Measurements from ENCODE around the gene GMDS. TPM values are rescaled to one million over a fixed set of nuclear protein-coding genes. Genes with fewer than 3 reads are reported as not detected.

Gene GMDS
- total RNA-seq, 8 experiments from 2014 or later: 4.5 to 61.7 (median 6.9) TPM

DNA sequence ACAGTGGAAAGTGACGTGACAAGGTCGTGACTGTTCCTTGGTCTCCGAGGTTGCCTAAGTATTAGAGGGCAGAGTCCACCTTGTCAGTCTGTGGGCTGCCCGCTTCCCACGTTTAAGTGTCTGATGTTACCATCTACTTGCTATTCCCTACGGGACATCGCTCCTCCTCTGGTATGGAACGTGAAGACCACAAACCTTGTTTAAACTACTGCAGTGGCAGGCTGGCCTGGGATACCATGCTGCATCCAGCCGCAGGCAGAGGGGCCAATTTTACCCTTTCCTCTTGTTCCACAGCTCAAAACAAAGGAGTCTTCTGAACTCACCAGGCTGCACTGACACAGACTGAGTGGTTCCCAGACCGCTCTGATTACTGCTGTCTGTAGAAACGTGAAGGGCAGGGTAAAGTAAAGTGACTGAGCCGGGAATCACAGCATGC, 359.8 kb downstream of the GMDS start:
- peak overlapping the region in 1 of 2 donors; percentile 9 for H3K27ac ChIP-seq
- no peak overlapping the region for H3K4me3 ChIP-seq
- 19 to 96% (median 49%) methylated on average over 1 to 9 of the region's 12 CpGs for WGBS, 10 experiments
- ATAC-seq (replicated peaks in 6 of 8): peak in 5 of 8 experiments; percentile 75 to 99 (median 92)
- H3K4me1 ChIP-seq (replicated peaks in 1 of 2): peaks cover 9 to 16% of the 10 kb centered on the region in 2 donors
- in situ Hi-C loops (cut with MboI; ENCODE audit: low pct_unique_long_range_greater_than_20kb in 2 of 9, low sequenced_read_pairs in 9 of 9, unreplicated experiment in 9 of 9): no loop called here

DNA sequence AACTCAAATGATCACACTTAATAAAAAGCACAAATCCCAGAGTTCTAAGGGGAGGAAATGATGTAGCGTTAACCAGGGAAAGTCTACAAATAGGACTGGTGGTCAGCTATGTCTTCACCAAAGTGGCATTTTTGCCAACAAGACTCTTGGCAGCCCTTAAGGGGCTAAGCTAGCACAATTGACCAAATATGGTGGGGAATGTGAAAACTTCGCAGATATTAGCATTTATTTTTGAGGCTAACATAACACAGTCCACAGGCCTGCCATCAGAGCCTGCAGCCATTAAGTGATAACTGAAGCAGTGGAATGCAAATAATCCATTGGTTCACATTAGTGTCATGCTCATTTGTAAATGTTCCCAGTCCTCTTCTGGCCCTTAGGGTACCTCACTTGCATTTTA, 361.1 kb downstream of the GMDS start:
- in situ Hi-C loops (cut with MboI; ENCODE audit: low pct_unique_long_range_greater_than_20kb in 2 of 9, low sequenced_read_pairs in 9 of 9, unreplicated experiment in 9 of 9): no loop called here
- peak in 1 of 8 experiments; percentile 85 for ATAC-seq (replicated peaks in 6 of 8)
- 0 to 100% (median 89%) methylated on average over 1 to 2 of the region's 2 CpGs; no CpG with 5 or more reads in 5 of the 10 experiments for WGBS, 10 experiments
- H3K4me3 ChIP-seq: no peak overlapping the region
- H3K4me1 ChIP-seq (replicated peaks in 1 of 2): peaks cover 9 to 16% of the 10 kb centered on the region in 2 donors
- H3K27ac ChIP-seq: no peak overlapping the region

DNA sequence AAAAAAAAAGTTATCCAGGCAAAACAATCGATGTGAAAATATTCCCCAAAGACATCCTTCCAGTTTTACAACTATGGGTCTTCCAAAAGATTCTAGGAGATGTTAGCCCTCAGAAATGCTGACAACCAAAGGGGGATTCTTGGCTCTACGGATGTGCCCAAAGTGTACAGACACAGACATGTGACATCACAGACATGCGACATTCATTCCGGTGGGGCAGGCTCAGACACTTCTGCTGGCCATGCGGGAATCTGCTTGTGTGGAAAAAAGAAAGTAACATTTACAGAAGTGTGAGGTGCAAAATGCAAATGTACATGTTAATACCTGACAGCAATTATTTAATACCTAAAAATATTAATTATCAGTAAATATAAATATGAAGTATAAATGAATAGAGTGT, 367.1 kb downstream of the GMDS start:
- in situ Hi-C loops (cut with MboI; ENCODE audit: low pct_unique_long_range_greater_than_20kb in 2 of 9, low sequenced_read_pairs in 9 of 9, unreplicated experiment in 9 of 9): no loop called here
- ATAC-seq (replicated peaks in 6 of 8): no peak
- Histone ChIP-seq H3K4me1 (replicated peaks in 1 of 2) (peaks cover 3 to 6% of the 10 kb centered on the region in 2 donors), H3K27ac (no peak overlapping the region), H3K4me3 (no peak overlapping the region)
- 80 to 100% (median 100%) methylated on average over 2 to 5 of the region's 5 CpGs; no CpG with 5 or more reads in 1 of the 10 experiments for WGBS, 10 experiments

DNA sequence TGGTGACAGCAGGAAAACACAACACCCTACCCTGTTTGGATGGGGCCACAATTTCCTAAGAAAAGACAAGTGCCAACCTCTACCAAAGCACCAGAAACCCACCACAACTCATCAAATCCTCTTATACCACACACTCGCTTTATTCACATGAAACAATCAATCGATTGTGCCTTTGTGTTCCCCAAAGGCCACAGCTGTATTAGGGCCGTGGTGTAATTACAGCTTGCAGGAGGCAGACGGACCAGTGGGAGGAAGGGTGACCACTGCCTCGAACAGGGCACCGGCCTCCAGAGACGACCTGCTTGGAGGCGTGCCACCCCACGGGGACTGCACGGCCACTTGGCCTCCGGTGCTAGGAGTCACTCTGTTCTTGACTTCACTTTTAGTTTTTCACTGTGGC, 371.6 kb downstream of the GMDS start:
- H3K4me3 ChIP-seq: no peak overlapping the region
- H3K4me1 ChIP-seq (replicated peaks in 1 of 2): peaks cover 26 to 27% of the 10 kb centered on the region in 2 donors
- ATAC-seq (replicated peaks in 6 of 8): no peak
- 66 to 100% (median 96%) methylated on average over 2 to 11 of the region's 11 CpGs; no CpG with 5 or more reads in 5 of the 10 experiments for WGBS, 10 experiments
- in situ Hi-C loops (cut with MboI; ENCODE audit: low pct_unique_long_range_greater_than_20kb in 2 of 9, low sequenced_read_pairs in 9 of 9, unreplicated experiment in 9 of 9): no loop called here
- H3K27ac ChIP-seq: no peak overlapping the region

DNA sequence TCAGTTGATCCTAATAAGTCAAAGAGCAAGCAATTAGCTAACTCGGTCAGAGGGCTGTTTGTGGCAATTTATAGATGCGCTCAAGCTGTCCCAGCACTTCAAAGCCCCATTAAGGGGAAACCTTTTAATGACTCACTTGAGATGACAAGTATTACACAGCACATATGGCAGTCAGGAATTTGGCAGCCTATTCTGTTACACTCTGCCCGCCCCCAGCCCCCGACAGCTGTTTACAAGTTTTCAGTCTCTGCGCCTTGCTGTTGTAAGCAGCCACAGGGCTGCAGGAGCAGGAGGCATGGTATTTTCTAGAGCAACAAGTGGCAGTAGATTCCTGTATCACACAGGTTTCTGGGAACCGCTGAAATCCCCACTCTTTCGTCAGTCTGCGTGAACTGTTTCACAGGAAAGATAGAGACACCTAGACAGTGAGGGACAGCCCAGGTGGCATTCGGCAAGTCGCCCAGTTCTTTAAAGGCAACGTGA, 372.7 kb downstream of the GMDS start:
- Histone ChIP-seq H3K27ac (no peak overlapping the region), H3K4me1 (replicated peaks in 1 of 2) (peaks cover 26 to 27% of the 10 kb centered on the region in 2 donors), H3K4me3 (no peak overlapping the region)
- ATAC-seq (replicated peaks in 6 of 8): peak; percentile 39 to 97 (median 92)
- in situ Hi-C loops (cut with MboI; ENCODE audit: low pct_unique_long_range_greater_than_20kb in 2 of 9, low sequenced_read_pairs in 9 of 9, unreplicated experiment in 9 of 9): no loop called here
- WGBS, 10 experiments: 0 to 65% (median 32%) methylated on average over 1 to 7 of the region's 11 CpGs; no CpG with 5 or more reads in 1 of the 10 experiments

DNA sequence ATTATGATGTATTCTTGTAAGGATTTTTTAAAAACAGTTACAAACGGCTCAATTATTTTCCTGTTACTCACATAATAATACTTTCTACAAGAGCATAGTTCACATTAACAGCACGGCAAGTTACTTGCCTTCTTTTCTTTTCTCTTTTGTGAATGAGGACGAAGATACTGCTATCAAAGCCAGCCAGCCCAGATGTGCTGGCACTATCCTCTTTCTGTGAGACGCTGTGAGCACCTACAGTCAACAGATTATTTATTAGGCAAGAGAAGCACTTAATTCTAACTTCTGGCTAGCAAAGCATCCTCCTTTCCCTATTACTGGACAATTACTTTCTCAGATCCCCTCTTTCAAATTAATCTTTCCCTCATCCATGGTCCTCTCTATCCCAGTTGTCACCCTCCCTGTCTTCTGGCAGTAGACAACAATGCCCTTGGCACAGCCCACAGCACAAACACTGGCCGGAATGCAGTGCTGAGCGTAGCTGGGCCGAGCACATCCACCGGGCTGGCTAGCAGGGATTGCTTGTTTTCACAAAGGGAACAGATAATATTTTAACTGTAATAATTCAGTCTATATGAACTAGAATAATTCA, 373.6 kb downstream of the GMDS start:
- Histone ChIP-seq H3K27ac (no peak overlapping the region), H3K4me3 (no peak overlapping the region), H3K4me1 (replicated peaks in 1 of 2) (peaks cover 26 to 27% of the 10 kb centered on the region in 2 donors)
- in situ Hi-C loops (cut with MboI; ENCODE audit: low pct_unique_long_range_greater_than_20kb in 2 of 9, low sequenced_read_pairs in 9 of 9, unreplicated experiment in 9 of 9): no loop called here
- peak in 5 of 8 experiments; percentile 57 to 79 (median 61) for ATAC-seq (replicated peaks in 6 of 8)
- WGBS, 10 experiments: 28 to 78% (median 53%) methylated on average over 1 to 8 of the region's 8 CpGs

DNA sequence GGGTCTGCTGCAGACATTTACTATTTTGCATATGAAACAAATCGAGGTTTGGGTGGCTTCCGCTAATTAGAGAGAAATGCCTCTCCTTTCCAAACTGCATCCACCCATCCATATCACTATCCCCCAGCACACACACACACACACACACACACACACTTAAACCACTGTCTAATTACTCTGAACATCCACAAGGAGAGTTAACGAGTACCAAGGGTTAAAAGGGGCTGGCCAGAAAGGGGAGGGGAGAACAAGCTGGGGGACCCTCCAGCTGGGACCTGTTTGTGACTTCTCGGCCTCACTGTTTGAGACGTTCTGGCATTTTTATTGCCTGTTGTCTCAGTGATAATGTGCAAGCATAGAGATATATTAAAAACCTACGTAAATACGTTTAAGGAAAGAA, 374.5 kb downstream of the GMDS start:
- Histone ChIP-seq H3K4me1 (replicated peaks in 1 of 2) (peaks cover 26 to 27% of the 10 kb centered on the region in 2 donors), H3K27ac (no peak overlapping the region), H3K4me3 (no peak overlapping the region)
- 23 to 93% (median 47%) methylated on average over 2 to 7 of the region's 7 CpGs for WGBS, 10 experiments
- no peak for ATAC-seq (replicated peaks in 6 of 8)
- in situ Hi-C loops (cut with MboI; ENCODE audit: low pct_unique_long_range_greater_than_20kb in 2 of 9, low sequenced_read_pairs in 9 of 9, unreplicated experiment in 9 of 9): no loop called here

DNA sequence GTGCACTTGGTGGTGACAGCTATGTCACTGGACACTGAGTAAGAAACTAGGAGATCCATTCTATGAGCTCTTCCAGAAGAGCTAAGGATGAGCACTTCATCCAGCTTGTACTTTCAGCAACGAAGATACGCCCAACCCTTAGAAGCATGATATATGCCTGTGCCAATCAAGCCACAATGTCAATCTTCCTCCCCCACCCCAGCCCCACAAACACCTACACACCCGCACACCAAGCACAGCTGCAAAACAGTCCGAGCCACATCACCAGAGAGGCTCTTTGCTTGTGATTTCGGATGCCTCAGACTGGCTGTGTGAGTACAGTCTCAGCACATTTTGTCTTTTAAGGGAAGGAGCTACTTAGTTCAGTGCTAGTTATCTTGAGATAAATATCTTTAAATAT, 375.2 kb downstream of the GMDS start:
- peaks cover 26 to 27% of the 10 kb centered on the region in 2 donors for H3K4me1 ChIP-seq (replicated peaks in 1 of 2)

DNA sequence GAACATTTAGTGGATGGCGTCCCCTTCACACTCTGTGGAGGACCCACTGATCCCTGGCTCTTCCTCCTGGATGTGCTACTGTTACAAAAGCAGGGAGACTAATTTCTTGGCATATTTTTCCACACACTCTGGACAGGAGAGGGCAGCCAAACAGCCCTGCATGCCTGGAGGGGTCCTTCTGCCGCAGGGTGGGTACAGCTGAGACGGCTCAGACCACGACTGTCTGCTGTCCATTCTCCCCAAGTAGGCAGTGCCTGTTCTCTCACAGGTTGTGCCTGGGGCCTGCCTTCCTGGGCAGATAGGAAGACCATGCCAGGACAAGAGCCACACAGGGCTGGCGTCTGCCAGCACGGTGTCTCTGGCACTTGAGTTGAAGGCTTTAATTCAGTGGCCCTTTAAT, 375.6 kb downstream of the GMDS start:
- peaks cover 26 to 27% of the 10 kb centered on the region in 2 donors for H3K4me1 ChIP-seq (replicated peaks in 1 of 2)
- WGBS, 10 experiments: 80 to 100% (median 100%) methylated on average over 1 of the region's 6 CpGs; no CpG with 5 or more reads in 5 of the 10 experiments
- ATAC-seq (replicated peaks in 6 of 8): peak in 1 of 8 experiments; percentile 41
- no peak overlapping the region for H3K4me3 ChIP-seq
- in situ Hi-C loops (cut with MboI; ENCODE audit: low pct_unique_long_range_greater_than_20kb in 2 of 9, low sequenced_read_pairs in 9 of 9, unreplicated experiment in 9 of 9): no loop called here
- H3K27ac ChIP-seq: no peak overlapping the region

More for the DNA sequence above, 375.2 kb downstream of the GMDS start:
- H3K4me3 ChIP-seq: no peak overlapping the region
- in situ Hi-C loops (cut with MboI; ENCODE audit: low pct_unique_long_range_greater_than_20kb in 2 of 9, low sequenced_read_pairs in 9 of 9, unreplicated experiment in 9 of 9): no loop called here
- ATAC-seq (replicated peaks in 6 of 8): no peak
- no peak overlapping the region for H3K27ac ChIP-seq
- whole genome bisulfite sequencing, 10 experiments: 80 to 100% (median 96%) methylated on average over 1 to 5 of the region's 5 CpGs; no CpG with 5 or more reads in 3 of the 10 experiments

DNA sequence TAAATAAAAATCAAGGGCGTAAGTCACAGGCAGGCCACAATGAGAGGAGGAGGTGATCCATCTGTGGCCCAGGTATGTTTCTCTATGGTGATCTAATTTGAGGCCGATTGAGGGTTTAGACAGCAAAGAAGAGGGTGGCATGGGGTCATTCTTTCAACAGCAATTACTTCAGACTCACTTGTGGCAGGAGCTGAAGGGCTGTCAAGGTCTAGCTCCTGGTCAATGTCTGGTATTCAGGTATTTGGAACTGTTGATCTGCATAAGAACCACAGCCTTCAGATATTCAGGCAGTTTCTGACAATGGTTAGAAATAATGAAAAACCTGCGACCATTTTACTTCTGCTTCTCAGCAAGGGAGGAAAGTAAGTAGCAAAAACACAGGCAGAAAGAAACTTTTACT, 376.1 kb downstream of the GMDS start:
- H3K27ac ChIP-seq: no peak overlapping the region
- in situ Hi-C loops (cut with MboI; ENCODE audit: low pct_unique_long_range_greater_than_20kb in 2 of 9, low sequenced_read_pairs in 9 of 9, unreplicated experiment in 9 of 9): no loop called here

DNA sequence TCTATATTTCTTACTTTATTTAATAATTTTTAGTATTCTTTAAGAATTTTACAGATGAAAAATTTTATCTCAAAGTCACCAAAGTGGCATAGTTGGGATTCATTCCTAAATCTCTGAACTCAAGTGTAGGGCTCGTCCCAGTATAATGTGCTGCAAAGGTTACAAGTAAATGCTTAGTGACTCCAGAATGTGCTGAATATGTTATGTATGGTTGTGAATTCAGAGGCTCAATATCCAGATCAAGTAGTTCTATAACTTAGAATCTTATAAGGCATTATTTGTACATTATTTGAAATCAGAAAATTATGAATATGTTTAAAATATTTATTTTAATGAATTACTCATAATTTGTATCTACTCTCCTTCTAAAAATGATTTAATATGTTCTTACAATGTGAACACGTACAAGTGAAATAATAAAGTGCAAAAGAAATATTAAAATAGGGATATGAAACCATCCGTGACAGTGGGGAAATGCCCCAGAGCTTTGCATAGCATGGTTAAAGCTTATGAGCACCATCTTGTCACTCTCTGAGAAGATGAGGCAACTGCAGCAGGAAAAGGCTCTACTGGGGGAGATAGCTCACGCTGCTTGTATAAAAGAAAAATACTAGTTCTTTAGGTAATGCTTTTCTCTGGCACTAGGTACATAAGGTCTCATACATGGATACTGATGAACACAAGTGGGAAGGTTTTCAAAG, 376.7 kb downstream of the GMDS start:
- Histone ChIP-seq H3K27ac (no peak overlapping the region), H3K4me3 (no peak overlapping the region), H3K4me1 (replicated peaks in 1 of 2) (peaks cover 23 to 24% of the 10 kb centered on the region in 2 donors)
- in situ Hi-C loops (cut with MboI; ENCODE audit: low pct_unique_long_range_greater_than_20kb in 2 of 9, low sequenced_read_pairs in 9 of 9, unreplicated experiment in 9 of 9): no loop called here
- no peak for ATAC-seq (replicated peaks in 6 of 8)
- WGBS, 10 experiments: 83 to 100% (median 95%) methylated on average over 1 to 4 of the region's 4 CpGs; no CpG with 5 or more reads in 1 of the 10 experiments

More for the DNA sequence above, 376.1 kb downstream of the GMDS start:
- no peak overlapping the region for H3K4me3 ChIP-seq
- 47 to 100% (median 71%) methylated on average over 1 to 3 of the region's 3 CpGs; no CpG with 5 or more reads in 2 of the 10 experiments for WGBS, 10 experiments
- no peak for ATAC-seq (replicated peaks in 6 of 8)
- H3K4me1 ChIP-seq (replicated peaks in 1 of 2): peaks cover 26 to 27% of the 10 kb centered on the region in 2 donors

DNA sequence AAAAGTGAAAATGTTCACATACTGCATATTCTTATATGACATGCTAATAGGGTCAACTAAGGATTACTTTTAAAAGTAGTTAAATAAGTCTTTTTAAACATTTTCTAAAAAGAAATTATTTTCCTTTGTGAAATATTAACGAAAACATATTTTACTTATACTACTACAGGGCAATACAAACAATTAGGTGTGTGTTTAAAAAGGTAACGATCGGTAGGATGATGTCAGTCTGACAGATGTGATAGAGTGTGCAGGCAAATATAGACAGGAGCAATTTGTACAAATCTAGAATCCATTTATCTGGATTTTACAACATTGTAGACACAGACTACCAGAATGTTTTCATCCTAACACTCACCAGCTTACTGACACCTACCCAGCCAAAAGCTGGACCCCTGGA, 378.2 kb downstream of the GMDS start:
- H3K27ac ChIP-seq: no peak overlapping the region
- in situ Hi-C loops (cut with MboI; ENCODE audit: low pct_unique_long_range_greater_than_20kb in 2 of 9, low sequenced_read_pairs in 9 of 9, unreplicated experiment in 9 of 9): no loop called here
- H3K4me3 ChIP-seq: no peak overlapping the region
- 79 to 97% (median 93%) methylated on average over 3 of the region's 3 CpGs; no CpG with 5 or more reads in 3 of the 10 experiments for WGBS, 10 experiments
- no peak for ATAC-seq (replicated peaks in 6 of 8)
- peaks cover 14 to 15% of the 10 kb centered on the region in 2 donors for H3K4me1 ChIP-seq (replicated peaks in 1 of 2)

DNA sequence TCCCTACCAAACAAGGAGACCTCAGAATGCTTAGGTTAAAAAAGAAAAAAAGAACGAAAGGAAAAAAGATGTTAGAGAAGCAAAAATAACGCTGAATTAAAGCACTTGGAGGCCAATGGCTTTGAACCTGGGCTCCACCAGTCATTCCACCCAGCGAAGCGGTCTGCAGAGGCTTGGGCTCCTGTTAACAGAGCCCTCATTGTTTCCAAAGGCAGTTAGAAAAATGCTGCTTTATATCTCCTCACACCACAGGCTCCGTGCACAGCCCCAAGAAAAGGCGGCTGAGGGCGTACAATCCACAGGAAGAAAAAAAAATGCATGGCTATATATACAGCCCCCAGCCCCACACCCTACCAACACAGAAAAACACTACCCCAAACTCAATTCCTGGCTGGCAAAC, 379.8 kb downstream of the GMDS start:
- ATAC-seq (replicated peaks in 6 of 8): peak in 4 of 8 experiments; percentile 29 to 62 (median 46)
- in situ Hi-C loops (cut with MboI; ENCODE audit: low pct_unique_long_range_greater_than_20kb in 2 of 9, low sequenced_read_pairs in 9 of 9, unreplicated experiment in 9 of 9): no loop called here
- WGBS, 10 experiments: 23 to 90% (median 74%) methylated on average over 2 to 7 of the region's 7 CpGs
- Histone ChIP-seq H3K27ac (no peak overlapping the region), H3K4me3 (no peak overlapping the region), H3K4me1 (replicated peaks in 1 of 2) (no peaks in the 10 kb centered on the region)

Measured in motor neuron (in vitro differentiated cells).